Endothelial cell of umbilical vein (primary cell): Measurements from ENCODE around the gene SIPA1L3. TPM values are rescaled to one million over a fixed set of nuclear protein-coding genes. Genes with fewer than 3 reads are reported as not detected.

Source experiments
- BruUV-seq: library from RNA; stranded (reverse); fragments of 400-500 nt; replicated peaks from 2 replicates; lab custom pipeline; 2021; lab: Mats Ljungman, UMichigan
- CTCF ChIA-PET: fragments of 300-600, 350-600 bp; sonication (Branson Sonifier 250); formaldehyde crosslinking; loops from one replicate; lab custom pipeline; 2021; ENCODE audit warnings: antibody characterized with exemption, inconsistent platforms; lab: Charles Lee
- POLR2A ChIA-PET: fragments of 300-600, 350-600 bp; sonication (Branson Sonifier 250); formaldehyde crosslinking; loops from one replicate; lab custom pipeline; 2021; ENCODE audit warnings: antibody characterized with exemption, inconsistent platforms; lab: Charles Lee
- DNase-seq: peaks from one replicate; pipeline ENCODE4 v3.0.0-alpha.2; 2011; ENCODE audit warnings: low read depth, low spot score
- FAIRE-seq: peaks from 2 replicates; lab custom pipeline; 2011; peaks lifted over from hg19 to GRCh38; lab: Jason Lieb, UNC
- H2AFZ ChIP-seq: 2 replicates; pipeline ENCODE4 v1.6.0; 2012; ENCODE audit warnings: low read depth, low read length, control low read depth, inconsistent platforms
- H3K27ac ChIP-seq: 2 replicates; pipeline ENCODE4 v1.5.1; 2011; ENCODE audit warnings: low read depth, mild to moderate bottlenecking, control low read depth, low read length, moderate library complexity; ENCODE audit not compliant: insufficient read depth
- H3K27me3 ChIP-seq, 2 experiments: 2 replicates each; pipeline versions ENCODE4 v1.6.0 to v1.6.1; 2011; ENCODE audit warnings: low read length in 2 of 2, mixed read lengths in 1 of 2; ENCODE audit not compliant: control insufficient read depth in 2 of 2, insufficient read depth in 2 of 2
- H3K36me3 ChIP-seq, 2 experiments: 2 replicates in 1 of 2; 3 replicates in 1 of 2; pipeline ENCODE4 v1.5.1; 2011; ENCODE audit warnings: low read length in 2 of 2, mild to moderate bottlenecking in 1 of 2, moderate library complexity in 1 of 2; ENCODE audit not compliant: control insufficient read depth in 2 of 2, insufficient read depth in 2 of 2; ENCODE audit errors: extremely low read depth in 1 of 2
- H3K4me1 ChIP-seq: 3 replicates; pipeline ENCODE4 v1.5.1; 2011; ENCODE audit warnings: mild to moderate bottlenecking, low read length; ENCODE audit not compliant: control insufficient read depth, insufficient read depth; ENCODE audit errors: extremely low read depth
- H3K4me2 ChIP-seq: 2 replicates; pipeline ENCODE4 v1.6.1; 2011; ENCODE audit warnings: low read length, control low read depth, mixed read lengths; ENCODE audit not compliant: insufficient read depth
- H3K4me3 ChIP-seq, 3 experiments: fragments of 200-600 bp in 1 of 3; sonication (generic), shearing (Covaris generic) in 1 of 3; replicated peaks in 1 of 3; 2 replicates each; pipeline ENCODE4 v1.5.1; 2011 to 2016; ENCODE audit warnings: control low read depth in 3 of 3, low read length in 3 of 3, mild to moderate bottlenecking in 2 of 3, inconsistent platforms in 1 of 3, low read depth in 1 of 3, moderate library complexity in 1 of 3; ENCODE audit not compliant: insufficient read depth in 1 of 3
- H3K79me2 ChIP-seq: 2 replicates; pipeline ENCODE4 v1.6.0; 2012; ENCODE audit warnings: low read length, inconsistent platforms; ENCODE audit not compliant: control insufficient read depth, insufficient read depth
- H3K9ac ChIP-seq: replicated peaks from 2 replicates; pipeline ENCODE3; 2011; ENCODE audit warnings: low read length, control low read depth; ENCODE audit not compliant: insufficient read depth; ENCODE audit errors: extremely low read depth
- H3K9me1 ChIP-seq: replicated peaks from 3 replicates; pipeline ENCODE4 v1.6.0; 2011; ENCODE audit warnings: mild to moderate bottlenecking, low read length; ENCODE audit not compliant: control insufficient read depth, insufficient read depth; ENCODE audit errors: extremely low read depth
- H3K9me3 ChIP-seq: replicated peaks from 2 replicates; pipeline ENCODE4 v1.5.1; 2012; ENCODE audit warnings: low read length, inconsistent platforms; ENCODE audit not compliant: control insufficient read depth, insufficient read depth
- H4K20me1 ChIP-seq: replicated peaks from 2 replicates; pipeline ENCODE3; 2011; ENCODE audit warnings: mild to moderate bottlenecking, low read length; ENCODE audit not compliant: control insufficient read depth, insufficient read depth; ENCODE audit errors: extremely low read depth
- FOS ChIP-seq: IDR thresholded peaks from 2 replicates; pipeline ENCODE4 v1.6.1; 2011; ENCODE audit warnings: mild to moderate bottlenecking, low read length, moderate library complexity, borderline replicate concordance; ENCODE audit not compliant: insufficient read depth
- GATA2 ChIP-seq: IDR thresholded peaks from 2 replicates; pipeline ENCODE4 v1.7.0; 2011; ENCODE audit warnings: low read depth, mild to moderate bottlenecking, moderate library complexity, mixed read lengths, low read length; ENCODE audit not compliant: insufficient read length, insufficient read depth
- MYC ChIP-seq: IDR thresholded peaks from one replicate; pipeline ENCODE4 v1.6.1; 2011; ENCODE audit warnings: mild to moderate bottlenecking, low read depth, low read length
- POLR2A ChIP-seq: IDR thresholded peaks from 2 replicates; pipeline ENCODE4 v1.6.1; 2012; ENCODE audit warnings: low read depth, mild to moderate bottlenecking, control low read depth, low read length
- POLR2AphosphoS5 ChIP-seq: IDR thresholded peaks from 2 replicates; pipeline ENCODE4 v1.6.1; 2012; ENCODE audit warnings: low read depth, mild to moderate bottlenecking, control low read depth, low read length, moderate library complexity; ENCODE audit not compliant: insufficient read depth
- dilution Hi-C: fragments of 300-500 bp; cut with MboI; formaldehyde crosslinking; loops from one replicate; pipeline ENCODE4 v1.15.0; 2019; ENCODE audit warnings: low sequenced_read_pairs; ENCODE audit not compliant: extremely low pct_ligation_motif_present
- intact Hi-C: fragments of 100-400 bp; cut with micrococcal nuclease; formaldehyde crosslinking; loops from one replicate; pipeline ENCODE4 v1.10.0; 2022
- polyA plus RNA-seq, 4 experiments: library from polyadenylated mRNA; depleted of rRNA in 3 of 4; stranded (reverse) in 3 of 4; unstranded in 1 of 4; fragments of >200 nt; gene quantifications; 2 replicates each; pipeline versions ENCODE4 v1.2.1 to v1.2.3, GENCODE V29; 2011 to 2012; ENCODE audit warnings: missing spikeins in 1 of 4
- total RNA-seq: library from RNA; stranded (reverse); gene quantifications from 2 replicates; pipeline ENCODE4 v1.2.3, GENCODE V29; 2021
- TF ChIP-seq, protein P1 (sequence below), 2 donors: IDR thresholded peaks; 1 replicate in 1 of 2; 2 replicates in 1 of 2; pipeline ENCODE4 v1.5.1; 2011; ENCODE audit warnings: low read length in 2 of 2, mild to moderate bottlenecking in 2 of 2, moderate library complexity in 2 of 2, control low read depth in 1 of 2, inconsistent platforms in 1 of 2, low read depth in 1 of 2; ENCODE audit not compliant: insufficient read depth in 1 of 2; ENCODE audit errors: extremely low read depth in 1 of 2
- TF ChIP-seq, protein P2 (sequence below): IDR thresholded peaks from 2 replicates; pipeline ENCODE4 v1.6.1; 2011; ENCODE audit not compliant: insufficient read depth, insufficient read length

Gene SIPA1L3
- total and polyA plus RNA-seq, 2 donors (not counting 3 experiments of a cell fraction or from before 2014, with no cell fraction given), result 14.2 to 47.2 TPM

DNA sequence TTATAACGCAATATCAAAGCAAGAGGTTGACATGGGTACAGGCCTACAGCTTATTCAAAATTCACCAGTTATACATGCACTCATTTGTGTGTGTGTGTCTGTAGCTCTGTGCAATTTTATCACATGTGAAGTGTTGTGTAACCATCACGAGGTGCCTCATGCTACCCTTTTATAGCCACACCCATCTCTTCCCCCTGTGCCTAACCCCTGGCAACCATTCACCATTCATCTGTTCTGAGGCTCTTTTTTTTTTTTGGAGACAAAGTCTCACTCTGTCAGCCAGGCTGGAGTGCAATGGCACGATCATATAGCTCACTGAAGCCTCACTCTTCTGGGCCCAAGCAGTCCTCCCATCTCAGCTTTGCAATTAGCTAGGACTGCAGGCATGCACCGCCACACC is 238.6 kb downstream of the SIPA1L3 start:
- Histone ChIP-seq H3K9me3 (no peaks in the 10 kb centered on the region), H2AFZ (no peak overlapping the region), H3K4me2 (no peak overlapping the region), H3K4me3 (no peak overlapping the region), H3K4me1 (no peaks in the 10 kb centered on the region), H3K9ac (no peak overlapping the region), H3K27ac (no peak overlapping the region), H3K36me3 (peaks cover 0 to 3% of the 10 kb centered on the region in 2 experiments), H3K27me3 (no peaks in the 10 kb centered on the region), H3K9me1 (no peaks in the 10 kb centered on the region), H3K79me2 (no peaks in the 10 kb centered on the region), H4K20me1 (no peaks in the 10 kb centered on the region)
- intact Hi-C loops (loop anchor here (10.0 kb wide), 1 partner anchor 189 kb away; the partner anchor contains the start of gene CATSPERG), dilution Hi-C loops (no loop called here)
- no TSS peak for BruUV-seq
- DNase-seq (no peak), FAIRE-seq (no peak)
- POLR2A ChIA-PET, result no interaction called here
- TF ChIP-seq, protein P1, sequence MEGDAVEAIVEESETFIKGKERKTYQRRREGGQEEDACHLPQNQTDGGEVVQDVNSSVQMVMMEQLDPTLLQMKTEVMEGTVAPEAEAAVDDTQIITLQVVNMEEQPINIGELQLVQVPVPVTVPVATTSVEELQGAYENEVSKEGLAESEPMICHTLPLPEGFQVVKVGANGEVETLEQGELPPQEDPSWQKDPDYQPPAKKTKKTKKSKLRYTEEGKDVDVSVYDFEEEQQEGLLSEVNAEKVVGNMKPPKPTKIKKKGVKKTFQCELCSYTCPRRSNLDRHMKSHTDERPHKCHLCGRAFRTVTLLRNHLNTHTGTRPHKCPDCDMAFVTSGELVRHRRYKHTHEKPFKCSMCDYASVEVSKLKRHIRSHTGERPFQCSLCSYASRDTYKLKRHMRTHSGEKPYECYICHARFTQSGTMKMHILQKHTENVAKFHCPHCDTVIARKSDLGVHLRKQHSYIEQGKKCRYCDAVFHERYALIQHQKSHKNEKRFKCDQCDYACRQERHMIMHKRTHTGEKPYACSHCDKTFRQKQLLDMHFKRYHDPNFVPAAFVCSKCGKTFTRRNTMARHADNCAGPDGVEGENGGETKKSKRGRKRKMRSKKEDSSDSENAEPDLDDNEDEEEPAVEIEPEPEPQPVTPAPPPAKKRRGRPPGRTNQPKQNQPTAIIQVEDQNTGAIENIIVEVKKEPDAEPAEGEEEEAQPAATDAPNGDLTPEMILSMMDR (IDR thresholded peaks at IDR 0.05; ENCODE audit: extremely low read depth in 1 of 2, insufficient read depth in 1 of 2, low read depth in 1 of 2, low read length in 2 of 2), result no peak
- no peak for TF ChIP-seq MYC
- no peak for TF ChIP-seq FOS
- no peak for TF ChIP-seq POLR2A
- CTCF ChIA-PET, result interaction anchor here (1.0 kb wide), 1 partner anchor 243 kb away, joined by 4 read pairs; no protein-coding TSS in a partner anchor

DNA sequence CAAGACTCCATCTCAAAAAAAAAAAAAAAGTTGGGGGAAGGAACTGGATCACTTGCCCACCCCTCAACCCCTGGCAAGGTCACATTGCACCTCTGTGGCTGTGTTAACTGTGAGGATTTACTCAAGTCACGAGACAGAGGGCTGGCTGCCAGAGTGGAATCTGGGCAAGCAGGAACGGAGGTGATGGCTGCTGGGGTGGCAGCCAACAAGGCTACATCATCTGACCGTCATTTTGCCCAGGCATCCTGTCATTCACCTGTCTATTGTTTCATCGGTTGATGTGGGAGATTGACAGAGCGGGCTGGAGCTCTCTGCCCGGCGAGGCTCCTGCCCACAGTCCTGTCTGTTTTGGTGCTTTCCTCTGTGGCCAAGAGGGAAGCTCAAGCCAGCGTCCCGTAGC is 241.3 kb downstream of the SIPA1L3 start:
- no peak overlapping the region for H3K4me2 ChIP-seq
- no peaks in the 10 kb centered on the region for H3K9me1 ChIP-seq
- FAIRE-seq, result no peak
- no peak overlapping the region for H2AFZ ChIP-seq
- no peaks in the 10 kb centered on the region for H3K27me3 ChIP-seq
- DNase-seq, result no peak
- H3K9ac ChIP-seq, result no peak overlapping the region
- POLR2A ChIA-PET, result no interaction called here
- TF ChIP-seq, protein P2, sequence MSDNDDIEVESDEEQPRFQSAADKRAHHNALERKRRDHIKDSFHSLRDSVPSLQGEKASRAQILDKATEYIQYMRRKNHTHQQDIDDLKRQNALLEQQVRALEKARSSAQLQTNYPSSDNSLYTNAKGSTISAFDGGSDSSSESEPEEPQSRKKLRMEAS, result no peak
- no peak for TF ChIP-seq FOS
- TF ChIP-seq POLR2A, result no peak
- no peak for TF ChIP-seq MYC
- TF ChIP-seq GATA2, result no peak
- TF ChIP-seq, protein P1 (IDR thresholded peaks at IDR 0.05; ENCODE audit: extremely low read depth in 1 of 2, insufficient read depth in 1 of 2, low read depth in 1 of 2, low read length in 2 of 2), result no peak
- no peak for TF ChIP-seq POLR2AphosphoS5
- BruUV-seq, result no TSS peak
- intact Hi-C loops, result loop anchor here (10.0 kb wide), 1 partner anchor 186 kb away; the partner anchor contains the start of gene CATSPERG
- no peaks in the 10 kb centered on the region for H4K20me1 ChIP-seq
- dilution Hi-C loops, result no loop called here
- H3K27ac ChIP-seq, result no peak overlapping the region
- peaks cover 0 to 11% of the 10 kb centered on the region in 2 experiments for H3K36me3 ChIP-seq
- no peaks in the 10 kb centered on the region for H3K9me3 ChIP-seq
- H3K4me1 ChIP-seq, result no peaks in the 10 kb centered on the region
- CTCF ChIA-PET, result interaction anchor here (4.1 kb wide), 1 partner anchor 246 kb away, joined by 14 read pairs; no protein-coding TSS in a partner anchor
- H3K79me2 ChIP-seq, result no peaks in the 10 kb centered on the region
- no peak overlapping the region for H3K4me3 ChIP-seq
